Activated CD4-positive, alpha-beta T cell treated with anti-CD3 and anti-CD28 coated beads, Interleukin-2, amount 50 U/mL, for 48 hours (primary cell): Measurements from ENCODE around the gene CSTF2T.

Experiments used
- DNase-seq, 2 experiments: peaks; one replicate each; pipeline ENCODE4 v3.0.0-alpha.2; 2020

The CSTF2T gene

GRCh38 chr10:51699475-51700227 lies at the start of gene CSTF2T:
Gene CSTF2T (minus strand): TSS chr10:51699595. CDS start chr10:51699549, 46 bp downstream.
- DNase-seq, result peak; percentile 86 to 88

- DNase-seq, result no peak
Measured at GRCh38 chr10:51748959-51749358, 49.6 kb upstream of the CSTF2T start.

GRCh38 chr10:51747216-51747615 lies 47.8 kb upstream of the CSTF2T start:
- DNase-seq, result no peak

- DNase-seq, result no peak
Measured at GRCh38 chr10:51745397-51745796, 46.0 kb upstream of the CSTF2T start.

GRCh38 chr10:51744235-51745000 lies 45.0 kb upstream of the CSTF2T start:
- DNase-seq, result no peak

GRCh38 chr10:51743146-51743545 lies 43.8 kb upstream of the CSTF2T start:
- DNase-seq, result no peak

- no peak for DNase-seq
Measured at GRCh38 chr10:51733057-51733456, 33.7 kb upstream of the CSTF2T start.

GRCh38 chr10:51729822-51730555 lies 30.6 kb upstream of the CSTF2T start:
- no peak for DNase-seq

- DNase-seq, result no peak
Measured at GRCh38 chr10:51724038-51724437, 24.6 kb upstream of the CSTF2T start.

GRCh38 chr10:51718804-51719291 lies 19.5 kb upstream of the CSTF2T start:
- DNase-seq, result no peak

GRCh38 chr10:51716981-51717380 lies 17.6 kb upstream of the CSTF2T start:
- DNase-seq, result no peak

GRCh38 chr10:51711519-51711891 lies 12.1 kb upstream of the CSTF2T start:
- DNase-seq, result no peak

- DNase-seq, result no peak
Measured at GRCh38 chr10:51709324-51709972, 10.1 kb upstream of the CSTF2T start.

GRCh38 chr10:51708609-51709008 lies 9.2 kb upstream of the CSTF2T start:
- DNase-seq, result no peak

GRCh38 chr10:51707821-51708424 lies 8.5 kb upstream of the CSTF2T start:
- DNase-seq, result no peak

GRCh38 chr10:51707392-51707791 lies 8.0 kb upstream of the CSTF2T start:
- no peak for DNase-seq

GRCh38 chr10:51706225-51706624 lies 6.8 kb upstream of the CSTF2T start:
- no peak for DNase-seq

- DNase-seq, result no peak
Measured at GRCh38 chr10:51705774-51706173, 6.4 kb upstream of the CSTF2T start.

- peak; percentile 11 to 35 for DNase-seq
Measured at GRCh38 chr10:51700228-51700817, 928 bp upstream of the CSTF2T start.

GRCh38 chr10:51699145-51699474 lies 285 bp downstream of the CSTF2T start:
- DNase-seq, result no peak

GRCh38 chr10:51698473-51699063 lies 827 bp downstream of the CSTF2T start:
- DNase-seq, result no peak

GRCh38 chr10:51696251-51696650 lies 3.1 kb downstream of the CSTF2T start:
- DNase-seq, result no peak
